ENCODE results near the gene PDX1.

DNA sequence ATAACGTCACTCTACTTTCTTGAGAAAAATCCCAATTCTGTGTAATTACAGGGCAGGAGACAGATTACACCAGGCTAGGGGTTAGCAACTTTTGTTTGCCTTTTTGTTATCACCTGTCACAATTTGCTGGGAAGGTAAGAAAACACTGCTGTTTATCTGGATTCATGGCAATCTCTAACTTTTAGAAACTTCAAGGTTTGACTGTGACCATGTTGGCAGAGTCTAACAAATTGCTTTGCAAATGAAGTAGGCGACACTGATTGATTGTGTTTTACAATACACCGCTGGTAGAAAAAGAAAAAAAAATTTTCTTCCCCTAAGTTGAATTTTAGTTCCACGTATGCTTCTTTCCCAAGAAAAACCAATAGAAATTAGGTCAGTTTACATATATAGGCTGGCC is 10.4 kb upstream of the PDX1 start:
- TF ChIP-seq CTCF (conservative IDR thresholded peaks at IDR 0.05; ENCODE audit: low read depth, low read length) (no peak), EZH2 (IDR thresholded peaks at IDR 0.05; ENCODE audit: borderline replicate concordance, low read depth, low read length, poor library complexity, severe bottlenecking) (no peak)

All from A673 (cell line).